Measurements from ENCODE around the gene NHSL1.

NHSL1 gene

DNA sequence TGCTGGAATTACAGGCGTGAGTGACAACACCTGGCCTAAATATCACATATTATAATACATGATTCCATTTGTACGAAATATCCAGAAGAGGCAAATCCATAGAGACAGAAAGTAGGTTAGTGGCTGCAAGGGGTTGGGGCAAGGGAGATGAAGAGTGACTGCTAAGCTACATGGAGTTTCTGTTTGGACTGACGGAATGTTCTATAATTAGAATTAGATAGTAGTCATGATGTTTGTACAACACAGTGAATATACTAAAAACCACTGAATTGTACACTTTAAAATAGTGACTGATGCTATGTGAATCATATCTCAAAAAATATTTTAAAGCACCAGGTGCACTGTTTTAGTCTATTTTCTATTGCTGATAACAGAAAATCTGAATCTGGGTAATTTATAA, 99.0 kb downstream of the NHSL1 start:
- DNase-seq, result no peak

DNA sequence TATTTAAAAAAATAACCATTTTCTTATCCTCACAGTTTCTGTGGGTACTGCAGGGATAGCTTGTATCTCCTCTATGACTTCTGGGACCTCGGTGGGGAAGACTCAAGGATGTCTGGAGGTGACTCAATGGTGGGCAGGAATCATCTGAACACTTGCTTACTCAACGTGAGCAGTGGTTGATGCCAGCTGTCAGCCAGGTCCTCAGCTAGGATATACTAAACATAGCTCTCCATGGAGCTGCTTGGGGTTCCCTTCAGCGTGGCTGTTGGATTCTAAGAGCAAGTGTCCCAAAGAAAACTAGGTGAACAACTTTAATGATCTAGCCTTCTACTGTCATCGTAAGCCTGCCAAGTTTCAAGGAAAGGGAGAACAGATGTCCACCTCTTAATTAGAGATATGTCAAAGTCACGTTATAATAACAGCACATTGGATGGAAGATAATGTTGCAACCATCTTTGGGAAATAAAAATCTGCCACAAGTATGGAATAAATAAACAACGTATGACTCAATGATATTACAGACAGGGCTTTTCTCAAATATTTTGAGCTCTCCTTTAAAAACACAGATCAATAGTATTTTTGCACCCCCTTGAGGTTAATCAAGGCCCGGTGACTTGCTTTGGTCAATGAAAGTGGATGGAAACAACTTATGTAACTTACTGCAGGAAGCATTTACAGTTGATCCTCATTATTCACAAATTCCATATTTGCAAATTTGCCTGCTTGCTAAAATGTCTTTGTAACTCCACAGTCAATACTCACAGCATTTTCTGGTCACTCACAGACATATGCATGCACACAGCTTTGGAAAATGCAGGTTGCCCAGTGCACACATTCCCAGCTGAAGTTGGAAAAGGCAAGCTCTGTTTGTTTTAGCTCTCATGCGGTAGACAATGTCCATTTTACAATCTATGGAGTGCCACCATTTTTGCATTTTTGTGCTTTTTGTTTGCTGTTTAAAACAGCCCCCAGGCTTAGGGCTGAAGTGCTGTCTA, 101.9 kb downstream of the NHSL1 start:
- DNase-seq, result no peak

DNA sequence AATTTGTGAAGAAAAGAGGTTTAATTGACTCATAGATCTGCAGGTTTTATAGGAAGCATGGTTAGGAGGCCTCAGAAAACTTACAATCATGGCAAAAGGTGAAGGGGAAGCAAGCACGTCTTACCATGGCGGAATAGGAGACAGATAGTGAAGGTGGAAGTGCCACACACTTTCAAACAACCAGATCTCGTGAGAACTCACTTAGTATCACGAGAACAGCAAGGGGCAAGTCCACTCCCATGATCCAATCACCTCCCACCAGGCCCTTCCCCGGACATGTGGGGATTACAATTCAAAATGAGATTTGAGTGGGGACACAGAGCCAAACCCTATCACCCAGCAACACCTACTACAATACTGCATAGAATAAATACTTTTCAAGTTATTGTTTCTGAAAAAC, 102.6 kb downstream of the NHSL1 start:
- no peak for DNase-seq

DNA sequence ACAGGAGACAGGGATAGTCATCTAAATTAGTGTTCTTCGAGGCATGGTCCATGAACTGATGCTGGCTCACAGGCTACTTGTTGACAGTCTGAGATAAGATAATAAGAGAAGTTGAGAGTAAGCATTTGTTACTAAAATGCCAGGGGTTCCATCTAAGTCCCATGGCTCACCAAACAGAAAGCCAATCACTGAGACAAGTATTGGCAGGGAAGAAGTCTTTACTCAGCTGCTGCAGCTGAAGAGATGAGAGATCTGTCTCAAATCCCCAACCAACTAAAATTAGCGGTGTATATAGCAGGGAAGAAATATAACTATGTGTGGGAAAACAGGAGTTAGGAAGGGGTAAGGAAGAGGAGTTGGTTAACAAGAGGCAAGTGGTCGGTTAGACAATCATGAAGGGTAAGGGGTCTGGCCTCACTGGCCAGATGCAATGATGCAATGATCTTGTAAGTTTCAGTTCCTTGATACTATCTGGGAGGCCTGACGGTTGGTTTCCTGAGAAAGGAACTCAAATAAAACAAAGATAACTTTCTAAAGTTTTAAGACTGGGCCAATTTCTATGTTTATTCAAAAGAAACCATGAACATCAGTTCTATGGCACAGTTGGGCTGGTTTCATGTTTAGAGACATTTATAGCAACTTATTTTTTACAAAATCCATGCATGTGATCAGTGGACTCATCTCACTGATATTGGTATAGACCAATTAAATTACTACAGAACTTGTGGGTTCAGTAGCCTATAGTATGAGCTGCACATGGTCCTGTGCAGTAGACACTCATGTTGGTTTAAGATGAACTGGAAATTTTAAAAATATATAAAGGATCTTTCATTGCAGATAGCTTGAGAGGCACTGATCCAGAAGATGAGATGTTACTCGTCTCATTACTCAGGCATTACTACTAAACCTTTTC, 105.2 kb downstream of the NHSL1 start:
- DNase-seq, result no peak

GRCh38 chr6:138389551-138389950, 109.7 kb downstream of the NHSL1 start:
- no peak for DNase-seq

- DNase-seq, result no peak
Measured at GRCh38 chr6:138387577-138388368, 111.5 kb downstream of the NHSL1 start.

GRCh38 chr6:138386897-138387296, 112.4 kb downstream of the NHSL1 start:
- DNase-seq, result no peak

DNA sequence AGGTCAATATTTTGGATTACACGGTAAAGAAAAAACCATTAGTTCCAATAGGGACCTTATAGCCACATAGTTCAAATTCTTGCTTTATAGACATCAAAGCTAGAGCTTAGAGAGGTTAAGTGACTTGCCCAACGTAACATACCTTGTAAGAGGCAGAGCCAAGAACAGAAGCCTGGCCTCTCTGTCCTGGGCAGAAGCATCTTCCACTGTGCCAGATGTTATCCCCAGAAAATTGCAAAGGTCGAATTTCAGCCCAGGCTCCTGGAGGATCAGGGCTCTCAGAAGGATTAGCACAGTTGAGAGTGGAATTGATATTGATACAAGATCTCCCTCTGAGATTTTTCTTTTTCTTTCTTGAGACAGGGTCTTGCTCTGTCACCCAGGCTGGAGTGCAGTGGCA, 115.5 kb downstream of the NHSL1 start:
- DNase-seq, result peak; percentile 69

DNA sequence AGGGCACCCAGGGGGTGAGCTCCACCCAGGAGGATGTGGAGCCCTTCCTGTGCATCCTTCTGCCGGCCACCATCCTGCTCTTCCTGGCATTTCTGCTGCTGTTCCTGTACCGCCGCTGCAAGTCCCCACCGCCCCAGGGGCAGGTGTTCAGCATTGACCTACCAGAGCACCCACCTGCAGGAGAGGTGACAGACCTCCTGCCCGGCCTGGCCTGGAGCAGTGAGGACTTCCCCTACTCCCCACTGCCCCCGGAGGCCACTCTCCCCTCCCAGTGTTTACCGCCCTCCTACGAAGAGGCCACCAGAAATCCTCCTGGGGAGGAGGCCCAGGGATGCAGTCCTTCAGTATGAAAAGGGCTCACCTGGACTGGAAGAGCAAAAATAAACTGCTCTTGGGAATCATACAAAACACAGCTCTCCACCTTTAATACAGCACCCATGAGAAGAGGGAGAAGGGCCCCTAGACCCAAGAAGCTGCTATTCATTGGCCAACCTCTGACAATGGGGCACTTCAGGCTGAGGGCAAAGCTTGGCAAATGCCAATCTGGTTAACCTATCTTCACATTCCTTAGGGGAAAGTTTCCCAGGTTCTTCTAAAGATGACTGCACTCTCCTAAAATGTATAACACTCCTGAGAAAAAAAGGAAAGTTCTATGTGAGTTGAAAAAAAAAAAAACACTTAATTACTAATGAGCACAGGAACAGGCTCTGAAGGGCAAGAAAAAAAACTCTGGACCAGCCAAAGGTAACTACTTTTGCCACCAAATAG, 116.6 kb downstream of the NHSL1 start:
- no peak for DNase-seq

DNA sequence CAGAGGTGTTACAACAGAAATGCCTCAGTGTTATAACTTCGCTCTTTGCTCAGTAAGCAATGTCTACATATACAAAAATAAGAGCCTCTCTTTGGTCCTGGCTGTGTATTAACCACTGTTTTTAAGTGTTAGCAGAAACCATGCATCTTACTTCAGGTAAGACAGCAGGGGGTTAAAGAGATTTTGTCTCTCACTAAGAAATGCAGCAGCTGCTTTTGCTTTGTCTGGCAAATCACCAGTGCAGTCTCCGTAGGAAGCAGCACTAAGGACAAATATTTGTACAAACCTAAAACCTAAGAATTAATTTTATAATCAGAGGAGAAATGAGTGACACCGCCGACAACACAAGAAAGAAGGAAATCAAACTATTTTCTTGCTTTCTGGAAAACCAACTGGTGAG, 120.8 kb downstream of the NHSL1 start:
- no peak for DNase-seq

GRCh38 chr6:138377844-138378243, 121.5 kb downstream of the NHSL1 start, which contains the start of gene SMIM28:
Gene SMIM28 (plus strand): TSS chr6:138377905. CDS start chr6:138378073, 168 bp downstream.
- DNase-seq, result no peak

- DNase-seq, result no peak
Measured at GRCh38 chr6:138377042-138377441, 122.3 kb downstream of the NHSL1 start.

DNA sequence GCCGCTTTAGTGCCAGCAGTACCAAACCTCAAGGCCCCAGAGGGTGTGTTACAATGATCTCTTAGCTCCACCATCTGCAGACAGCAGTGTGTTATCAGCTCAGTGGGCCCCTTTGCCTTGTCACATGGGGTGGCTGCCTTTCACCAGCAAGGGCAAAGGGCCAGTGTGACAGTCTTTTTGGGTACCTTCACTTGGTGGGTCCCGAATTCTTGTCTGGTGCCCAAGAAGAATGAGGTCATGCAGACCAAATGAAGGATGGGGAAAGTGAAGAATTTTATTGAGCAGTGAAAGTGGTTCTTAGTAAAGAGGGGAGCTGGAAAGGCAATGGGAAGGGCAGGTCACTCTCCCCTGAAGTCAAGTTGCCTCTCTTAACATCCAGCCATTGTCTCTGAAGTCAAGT, 124.5 kb downstream of the NHSL1 start:
- peak; percentile 23 for DNase-seq

- no peak for DNase-seq
Measured at GRCh38 chr6:138374230-138374629, 125.1 kb downstream of the NHSL1 start.

- DNase-seq, result no peak
Measured at GRCh38 chr6:138372711-138373463, 126.4 kb downstream of the NHSL1 start.

Measured in NCI-H82 (cell line).